WTC11 (cell line): ENCODE measurements around the gene APH1B. TPM values are rescaled to one million over a fixed set of nuclear protein-coding genes. Genes with fewer than 3 reads are reported as not detected.

Experiments
- ATAC-seq: fragments of 200-7000 bp; cut with Tn5 transposase; 2 replicates; pipeline ENCODE4 v1.10.0; 2021; ENCODE audit warnings: mild to moderate bottlenecking, moderate library complexity
- CTCF ChIA-PET: fragments of 300-600 bp; sonication (Branson Sonifier 250); formaldehyde crosslinking; loops from one replicate; lab custom pipeline; 2021; ENCODE audit warnings: antibody characterized with exemption; lab: Charles Lee
- POLR2A ChIA-PET: fragments of 350-600 bp; sonication (Branson Sonifier 250); formaldehyde crosslinking; loops from one replicate; lab custom pipeline; 2021; ENCODE audit warnings: antibody characterized with exemption; lab: Charles Lee
- DNase-seq: peaks from one replicate; pipeline ENCODE4 v3.0.0; 2021; ENCODE audit warnings: low spot score
- H3K27ac Mint-ChIP-seq: 2 replicates; pipeline ENCODE4 v1.8.0; 2021; ENCODE audit warnings: mixed read lengths
- H3K27me3 Mint-ChIP-seq: 2 replicates; pipeline ENCODE4 v1.8.0; 2021; ENCODE audit warnings: low read depth, mild to moderate bottlenecking, moderate library complexity, mixed read lengths
- H3K36me3 Mint-ChIP-seq: 2 replicates; pipeline ENCODE4 v1.8.0; 2021; ENCODE audit warnings: mixed read lengths
- H3K4me1 Mint-ChIP-seq: 2 replicates; pipeline ENCODE4 v1.8.0; 2022; ENCODE audit warnings: mixed read lengths
- H3K4me3 Mint-ChIP-seq: 2 replicates; pipeline ENCODE4 v1.8.0; 2021; ENCODE audit warnings: mild to moderate bottlenecking, moderate library complexity, mixed read lengths
- H3K9me3 Mint-ChIP-seq: 2 replicates; pipeline ENCODE4 v1.8.0; 2021; ENCODE audit warnings: mixed read lengths
- AR ChIP-seq: fragments of 250-450 bp; sonication (Bioruptor Pico); IDR thresholded peaks from 2 replicates; pipeline ENCODE4 v1.9.0; 2021; ENCODE audit warnings: mild to moderate bottlenecking
- ATF6 ChIP-seq: sonication (generic); formaldehyde crosslinking; IDR thresholded peaks from 2 replicates; pipeline ENCODE4 v1.8.1; 2023; ENCODE audit warnings: mild to moderate bottlenecking, missing genetic modification reagents
- ERG ChIP-seq: fragments of 250-450 bp; sonication (Bioruptor Pico); IDR thresholded peaks from 2 replicates; pipeline ENCODE4 v1.8.0; 2021; ENCODE audit warnings: mild to moderate bottlenecking
- GRHL2 ChIP-seq: fragments of 250-450 bp; sonication (Bioruptor Pico); IDR thresholded peaks from 2 replicates; pipeline ENCODE4 v1.8.0; 2022; ENCODE audit warnings: mild to moderate bottlenecking, moderate library complexity; ENCODE audit not compliant: insufficient replicate concordance, severe bottlenecking
- JAZF1 ChIP-seq: fragments of 250-450 bp; sonication (Bioruptor Pico); IDR thresholded peaks from 2 replicates; pipeline ENCODE4 v1.9.0; 2021; ENCODE audit warnings: moderate library complexity, mild to moderate bottlenecking, inconsistent platforms
- total RNA-seq: library from RNA; stranded (reverse); gene quantifications from 3 replicates; pipeline ENCODE4 v1.2.3, GENCODE V29; 2021
- TF ChIP-seq, protein P1 (sequence below): sonication (generic); formaldehyde crosslinking; conservative IDR thresholded peaks from 2 replicates; pipeline ENCODE4 v1.8.1; 2022; ENCODE audit warnings: mild to moderate bottlenecking, missing genetic modification reagents
- TF ChIP-seq, protein P2 (sequence below): sonication (generic); formaldehyde crosslinking; IDR thresholded peaks from 2 replicates; pipeline ENCODE4 v1.8.1; 2023; ENCODE audit warnings: mild to moderate bottlenecking, moderate library complexity, missing genetic modification reagents
- TF ChIP-seq, protein P3 (sequence below): sonication (generic); formaldehyde crosslinking; IDR thresholded peaks from 2 replicates; pipeline ENCODE4 v1.8.1; 2022; ENCODE audit warnings: missing genetic modification reagents, borderline replicate concordance
- TF ChIP-seq, protein P4 (sequence below): sonication (generic); formaldehyde crosslinking; IDR thresholded peaks from 2 replicates; pipeline ENCODE4 v1.8.1; 2022; ENCODE audit warnings: mild to moderate bottlenecking, moderate library complexity, missing genetic modification reagents
- TF ChIP-seq, protein P5 (sequence below): sonication (generic); formaldehyde crosslinking; IDR thresholded peaks from 2 replicates; pipeline ENCODE4 v1.8.0; 2022; ENCODE audit warnings: mild to moderate bottlenecking, missing genetic modification reagents

Gene APH1B
- total RNA-seq, 1 experiment from 2014 or later, result 25.0 TPM

- TF ChIP-seq, protein P1, sequence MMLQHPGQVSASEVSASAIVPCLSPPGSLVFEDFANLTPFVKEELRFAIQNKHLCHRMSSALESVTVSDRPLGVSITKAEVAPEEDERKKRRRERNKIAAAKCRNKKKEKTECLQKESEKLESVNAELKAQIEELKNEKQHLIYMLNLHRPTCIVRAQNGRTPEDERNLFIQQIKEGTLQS, result no peak
- no peak for TF ChIP-seq ATF6 (CRISPR knock-in tag)
Observed at GRCh38 chr15:63301088-63301487, 23.7 kb downstream of the APH1B start (continued).

DNA sequence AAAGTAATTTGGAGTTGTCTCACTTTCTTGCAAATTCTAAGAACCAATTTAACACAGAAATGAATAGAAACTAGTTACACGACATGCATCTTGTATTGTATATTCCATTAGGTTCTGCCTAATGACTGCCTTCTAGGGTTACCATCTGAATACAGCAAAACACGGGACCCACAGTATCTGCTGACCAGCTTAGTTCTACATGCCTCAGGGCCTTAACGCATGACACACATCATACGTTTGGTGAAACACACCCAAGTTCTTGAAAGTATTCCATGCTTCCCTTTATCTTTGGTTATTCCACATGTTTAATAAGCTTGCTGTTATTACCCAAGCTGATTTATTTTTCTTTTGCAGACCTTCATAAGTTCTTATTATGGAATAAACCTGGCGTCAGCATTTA is 27.9 kb downstream of the APH1B start:
- ChIA-PET CTCF (interaction anchor here (1.3 kb wide), 1 partner anchor 98 kb away, joined by 3 read pairs; no protein-coding TSS in a partner anchor), POLR2A (no interaction called here)
- Mint-ChIP-seq H3K9me3 (no peaks in the 10 kb centered on the region), H3K27me3 (no peaks in the 10 kb centered on the region), H3K36me3 (peaks cover 5% of the 10 kb centered on the region; the same call in 1 of the 2 replicates), H3K4me1 (peaks cover 15% of the 10 kb centered on the region), H3K4me3 (no peak overlapping the region), H3K27ac (no peak overlapping the region)
- ATAC-seq, result no peak
- no peak for TF ChIP-seq AR
- no peak for TF ChIP-seq JAZF1 (CRISPR knock-in tag)
- no peak for TF ChIP-seq ERG
- TF ChIP-seq, protein P2, sequence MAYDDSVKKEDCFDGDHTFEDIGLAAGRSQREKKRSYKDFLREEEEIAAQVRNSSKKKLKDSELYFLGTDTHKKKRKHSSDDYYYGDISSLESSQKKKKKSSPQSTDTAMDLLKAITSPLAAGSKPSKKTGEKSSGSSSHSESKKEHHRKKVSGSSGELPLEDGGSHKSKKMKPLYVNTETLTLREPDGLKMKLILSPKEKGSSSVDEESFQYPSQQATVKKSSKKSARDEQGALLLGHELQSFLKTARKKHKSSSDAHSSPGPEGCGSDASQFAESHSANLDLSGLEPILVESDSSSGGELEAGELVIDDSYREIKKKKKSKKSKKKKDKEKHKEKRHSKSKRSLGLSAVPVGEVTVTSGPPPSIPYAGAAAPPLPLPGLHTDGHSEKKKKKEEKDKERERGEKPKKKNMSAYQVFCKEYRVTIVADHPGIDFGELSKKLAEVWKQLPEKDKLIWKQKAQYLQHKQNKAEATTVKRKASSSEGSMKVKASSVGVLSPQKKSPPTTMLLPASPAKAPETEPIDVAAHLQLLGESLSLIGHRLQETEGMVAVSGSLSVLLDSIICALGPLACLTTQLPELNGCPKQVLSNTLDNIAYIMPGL, result no peak
- TF ChIP-seq, protein P1, result no peak
- TF ChIP-seq, protein P3, sequence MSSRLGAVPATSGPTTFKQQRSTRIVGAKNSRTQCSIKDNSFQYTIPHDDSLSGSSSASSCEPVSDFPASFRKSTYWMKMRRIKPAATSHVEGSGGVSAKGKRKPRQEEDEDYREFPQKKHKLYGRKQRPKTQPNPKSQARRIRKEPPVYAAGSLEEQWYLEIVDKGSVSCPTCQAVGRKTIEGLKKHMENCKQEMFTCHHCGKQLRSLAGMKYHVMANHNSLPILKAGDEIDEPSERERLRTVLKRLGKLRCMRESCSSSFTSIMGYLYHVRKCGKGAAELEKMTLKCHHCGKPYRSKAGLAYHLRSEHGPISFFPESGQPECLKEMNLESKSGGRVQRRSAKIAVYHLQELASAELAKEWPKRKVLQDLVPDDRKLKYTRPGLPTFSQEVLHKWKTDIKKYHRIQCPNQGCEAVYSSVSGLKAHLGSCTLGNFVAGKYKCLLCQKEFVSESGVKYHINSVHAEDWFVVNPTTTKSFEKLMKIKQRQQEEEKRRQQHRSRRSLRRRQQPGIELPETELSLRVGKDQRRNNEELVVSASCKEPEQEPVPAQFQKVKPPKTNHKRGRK (CRISPR knock-in tag), result no peak
- TF ChIP-seq, protein P4, sequence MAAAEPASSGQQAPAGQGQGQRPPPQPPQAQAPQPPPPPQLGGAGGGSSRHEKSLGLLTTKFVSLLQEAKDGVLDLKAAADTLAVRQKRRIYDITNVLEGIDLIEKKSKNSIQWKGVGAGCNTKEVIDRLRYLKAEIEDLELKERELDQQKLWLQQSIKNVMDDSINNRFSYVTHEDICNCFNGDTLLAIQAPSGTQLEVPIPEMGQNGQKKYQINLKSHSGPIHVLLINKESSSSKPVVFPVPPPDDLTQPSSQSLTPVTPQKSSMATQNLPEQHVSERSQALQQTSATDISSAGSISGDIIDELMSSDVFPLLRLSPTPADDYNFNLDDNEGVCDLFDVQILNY (CRISPR knock-in tag), result no peak
- TF ChIP-seq, protein P5, sequence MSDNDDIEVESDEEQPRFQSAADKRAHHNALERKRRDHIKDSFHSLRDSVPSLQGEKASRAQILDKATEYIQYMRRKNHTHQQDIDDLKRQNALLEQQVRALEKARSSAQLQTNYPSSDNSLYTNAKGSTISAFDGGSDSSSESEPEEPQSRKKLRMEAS (CRISPR knock-in tag), result no peak
- no peak for DNase-seq

- Mint-ChIP-seq H3K4me3 (no peak overlapping the region), H3K36me3 (peaks cover 5% of the 10 kb centered on the region; the same call in 1 of the 2 replicates), H3K9me3 (no peaks in the 10 kb centered on the region), H3K27ac (no peak overlapping the region), H3K27me3 (no peaks in the 10 kb centered on the region), H3K4me1 (peaks cover 18% of the 10 kb centered on the region)
- POLR2A ChIA-PET, result interaction anchor here (1.0 kb wide), 1 partner anchor 8 kb away, joined by 3 read pairs; no protein-coding TSS in a partner anchor
- DNase-seq (no peak), ATAC-seq (no peak)
- no peak for TF ChIP-seq GRHL2
- CTCF ChIA-PET, result interaction anchor here (1.3 kb wide), 1 partner anchor 96 kb away, joined by 3 read pairs; no protein-coding TSS in a partner anchor
Observed at GRCh38 chr15:63306492-63307073, 29.2 kb downstream of the APH1B start.
